B cell (primary cell): ENCODE results near the gene OLFML1. TPM values are rescaled to one million over a fixed set of nuclear protein-coding genes. Genes with fewer than 3 reads are reported as not detected.
A peak's percentile ranks its signal among the peaks of the same experiment; 100 is the strongest.

Source experiments
- ATAC-seq: fragments of 200-7000 bp; cut with Tn5 transposase; one replicate; pipeline ENCODE4 v1.10.0; 2021; ENCODE audit warnings: low read depth, mild to moderate bottlenecking, moderate number of reproducible peaks, moderate library complexity
- CTCF ChIA-PET: fragments of 350-600 bp; sonication (Branson Sonifier 250); formaldehyde crosslinking; loops from one replicate; lab custom pipeline; 2021; ENCODE audit warnings: antibody characterized with exemption, inconsistent platforms; lab: Charles Lee
- POLR2A ChIA-PET: fragments of 350-600 bp; sonication (Branson Sonifier 250); formaldehyde crosslinking; loops from one replicate; lab custom pipeline; 2021; ENCODE audit warnings: antibody characterized with exemption; lab: Charles Lee
- DNase-seq: peaks from one replicate; pipeline ENCODE4 v3.0.0; 2013
- H2AFZ ChIP-seq: 2 replicates; pipeline ENCODE4 v1.6.1; 2012; ENCODE audit warnings: mild to moderate bottlenecking, low read depth, low read length; ENCODE audit not compliant: insufficient read depth, poor library complexity, severe bottlenecking
- H3K27ac ChIP-seq, 2 donors: 1 replicate in 1 of 2; 2 replicates in 1 of 2; pipeline ENCODE4 v1.5.1; 2012 to 2013; ENCODE audit warnings: low read length in 2 of 2, mild to moderate bottlenecking in 2 of 2, moderate library complexity in 1 of 2
- H3K27me3 ChIP-seq, 4 experiments: fragments of 200-600 bp in 1 of 4; sonication (generic) in 1 of 4; replicated peaks in 1 of 4; 1 replicate in 2 of 4; 2 replicates in 2 of 4; pipeline versions ENCODE4 v1.6.1 to v1.7.0; 2013 to 2016; ENCODE audit warnings: low read length in 3 of 4, mild to moderate bottlenecking in 2 of 4, mixed read lengths in 1 of 4, moderate library complexity in 1 of 4; ENCODE audit not compliant: insufficient read depth in 4 of 4, control insufficient read depth in 3 of 4; ENCODE audit errors: control extremely low read depth in 1 of 4
- H3K36me3 ChIP-seq, 2 experiments: replicated peaks in 1 of 2; 1 replicate in 1 of 2; 2 replicates in 1 of 2; pipeline versions ENCODE4 v1.6.1 to v1.7.1; 2013; ENCODE audit warnings: low read length in 1 of 2; ENCODE audit not compliant: insufficient read depth in 2 of 2, control insufficient read depth in 1 of 2; ENCODE audit errors: control extremely low read depth in 1 of 2, extremely low read depth in 1 of 2
- H3K4me1 ChIP-seq, 2 donors: fragments of 200-600 bp in 1 of 2; sonication (generic) in 1 of 2; 1 replicate in 1 of 2; 2 replicates in 1 of 2; pipeline versions ENCODE4 v1.5.1 to v1.6.1; 2013 to 2017; ENCODE audit warnings: low read length in 2 of 2; ENCODE audit not compliant: control insufficient read depth in 2 of 2, insufficient read depth in 2 of 2
- H3K4me2 ChIP-seq: replicated peaks from 2 replicates; pipeline ENCODE3; 2012; ENCODE audit warnings: mild to moderate bottlenecking, low read depth, low read length; ENCODE audit not compliant: poor library complexity, severe bottlenecking
- H3K4me3 ChIP-seq, 5 experiments: fragments of 200-600 bp in 1 of 5; sonication (generic) in 1 of 5; 1 replicate in 3 of 5; 2 replicates in 2 of 5; pipeline versions ENCODE4 v1.5.1 to v1.7.0; 2011 to 2016; ENCODE audit warnings: low read length in 4 of 5, mild to moderate bottlenecking in 4 of 5, low read depth in 2 of 5, control low read depth in 1 of 5, moderate library complexity in 1 of 5; ENCODE audit not compliant: insufficient read depth in 1 of 5; ENCODE audit errors: control extremely low read depth in 1 of 5, extremely low read depth in 1 of 5
- H3K79me2 ChIP-seq: fragments of 200-600 bp; sonication (generic); one replicate; pipeline ENCODE4 v1.6.0; 2016; ENCODE audit warnings: low read length; ENCODE audit not compliant: control insufficient read depth, insufficient read depth
- H3K9ac ChIP-seq: fragments of 200-600 bp; sonication (generic); 2 replicates; pipeline ENCODE4 v1.6.1; 2017; ENCODE audit warnings: mild to moderate bottlenecking, low read length, moderate library complexity
- H3K9me3 ChIP-seq, 3 donors: one replicate each; pipeline versions ENCODE4 v1.6.1 to v1.7.1; 2013; ENCODE audit warnings: low read length in 2 of 3; ENCODE audit not compliant: control insufficient read depth in 2 of 3, insufficient read depth in 1 of 3; ENCODE audit errors: control extremely low read depth in 1 of 3
- H4K20me1 ChIP-seq: 2 replicates; pipeline ENCODE4 v1.6.0; 2012; ENCODE audit warnings: mild to moderate bottlenecking, low read length; ENCODE audit not compliant: insufficient read depth, control insufficient read depth, poor library complexity, severe bottlenecking
- H3K27ac Mint-ChIP-seq: one replicate; pipeline ENCODE4 v1.8.0; 2021; ENCODE audit warnings: mixed read lengths
- H3K27me3 Mint-ChIP-seq: one replicate; pipeline ENCODE4 v1.8.0; 2021; ENCODE audit warnings: mixed read lengths
- H3K4me1 Mint-ChIP-seq: one replicate; pipeline ENCODE4 v1.8.0; 2021; ENCODE audit warnings: mixed read lengths
- H3K4me3 Mint-ChIP-seq: one replicate; pipeline ENCODE4 v1.8.0; 2021; ENCODE audit warnings: mixed read lengths
- H3K9me3 Mint-ChIP-seq: one replicate; pipeline ENCODE4 v1.8.0; 2022; ENCODE audit warnings: mixed read lengths; ENCODE audit not compliant: insufficient read depth
- EZH2 ChIP-seq: IDR thresholded peaks from 2 replicates; pipeline ENCODE4 v1.6.1; 2012; ENCODE audit warnings: borderline replicate concordance, low read depth, mild to moderate bottlenecking, moderate library complexity, low read length; ENCODE audit not compliant: insufficient read depth, poor library complexity, severe bottlenecking
- WGBS: methylation state at CpG from one replicate; pipeline ENCODE4 v1.1.5; 2013; ENCODE audit warnings: missing lambda C conversion rate; ENCODE audit not compliant: insufficient coverage; 5-methylcytosine and 5-hydroxymethylcytosine counted together
- intact Hi-C: fragments of 100-400 bp; cut with micrococcal nuclease; formaldehyde crosslinking; loops from one replicate; pipeline ENCODE4 v1.10.0; 2022
- polyA plus RNA-seq: library from polyadenylated mRNA; depleted of rRNA; stranded (reverse); fragments of >200 nt; gene quantifications from 2 replicates; pipeline ENCODE4 v1.2.3, GENCODE V29; 2012
- total RNA-seq, 2 donors: library from RNA; stranded (reverse); fragments of 120-200 nt in 1 of 2; gene quantifications; 1 replicate in 1 of 2; 2 replicates in 1 of 2; pipeline versions ENCODE4 v1.2.3 to v1.2.4, GENCODE V29; 2013 to 2022
- TF ChIP-seq, protein P1 (sequence below): fragments of 200-600 bp; IDR thresholded peaks from one replicate; pipeline ENCODE4 v1.8.0; 2022; ENCODE audit warnings: antibody characterized with exemption, mild to moderate bottlenecking

OLFML1 gene
- total and polyA plus RNA-seq, 2 donors (not counting 1 experiment from before 2014, with no cell fraction given), result not detected

DNA sequence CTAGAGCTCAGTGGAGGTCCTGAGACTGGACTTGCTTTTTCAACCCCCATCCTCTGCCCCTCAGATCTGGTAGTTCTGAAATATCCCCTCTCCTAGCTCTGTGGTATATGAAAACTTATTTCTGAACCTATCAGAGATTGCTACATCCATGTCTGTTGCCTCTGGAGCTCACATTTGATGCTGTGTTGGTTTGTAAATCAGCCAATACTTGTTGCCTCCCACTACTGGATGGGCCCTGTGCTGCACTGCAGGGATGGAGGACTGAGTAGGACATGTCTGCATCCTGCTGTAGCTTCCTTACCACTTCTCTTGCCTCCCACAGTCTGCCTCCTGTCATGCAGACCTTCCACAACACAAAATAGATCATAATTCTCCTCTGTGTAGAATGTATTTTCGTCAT is 5.2 kb downstream of the OLFML1 start:
- peaks cover 33% of the 10 kb centered on the region for H3K4me1 Mint-ChIP-seq
- intact Hi-C loops, result no loop called here
- no CpG with 5 or more reads among the region's 1 CpG for WGBS

DNA sequence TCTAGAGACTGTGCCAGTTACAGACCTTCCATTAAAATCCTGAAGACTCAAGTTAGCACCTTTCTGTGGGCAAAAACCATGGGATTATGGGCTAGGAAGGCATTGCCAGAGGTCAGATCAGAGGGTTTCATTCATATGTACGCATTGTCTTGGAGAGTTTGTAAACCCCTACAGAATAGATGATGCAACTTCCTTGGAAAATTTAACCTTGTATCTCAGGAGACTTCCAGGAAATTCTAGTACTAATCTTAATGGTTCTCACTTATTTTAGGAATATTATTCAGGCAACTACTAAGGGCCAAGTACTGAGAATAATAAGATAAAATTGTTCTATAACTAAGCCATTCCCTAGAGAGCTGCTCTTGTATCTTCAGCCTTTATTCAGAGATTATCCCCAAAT is 6.9 kb downstream of the OLFML1 start:
- Mint-ChIP-seq H3K4me3 (no peak overlapping the region), H3K27ac (no peak overlapping the region), H3K9me3 (no peaks in the 10 kb centered on the region), H3K4me1 (peaks cover 47% of the 10 kb centered on the region), H3K27me3 (no peaks in the 10 kb centered on the region)
- WGBS, result no CpG with 5 or more reads among the region's 1 CpG
- no peak overlapping the region for H3K9ac ChIP-seq
- POLR2A ChIA-PET, result no interaction called here
- ATAC-seq (no peak), DNase-seq (no peak)
- no peak overlapping the region for H3K4me3 ChIP-seq
- H3K36me3 ChIP-seq, result no peaks in the 10 kb centered on the region
- TF ChIP-seq, protein P1, sequence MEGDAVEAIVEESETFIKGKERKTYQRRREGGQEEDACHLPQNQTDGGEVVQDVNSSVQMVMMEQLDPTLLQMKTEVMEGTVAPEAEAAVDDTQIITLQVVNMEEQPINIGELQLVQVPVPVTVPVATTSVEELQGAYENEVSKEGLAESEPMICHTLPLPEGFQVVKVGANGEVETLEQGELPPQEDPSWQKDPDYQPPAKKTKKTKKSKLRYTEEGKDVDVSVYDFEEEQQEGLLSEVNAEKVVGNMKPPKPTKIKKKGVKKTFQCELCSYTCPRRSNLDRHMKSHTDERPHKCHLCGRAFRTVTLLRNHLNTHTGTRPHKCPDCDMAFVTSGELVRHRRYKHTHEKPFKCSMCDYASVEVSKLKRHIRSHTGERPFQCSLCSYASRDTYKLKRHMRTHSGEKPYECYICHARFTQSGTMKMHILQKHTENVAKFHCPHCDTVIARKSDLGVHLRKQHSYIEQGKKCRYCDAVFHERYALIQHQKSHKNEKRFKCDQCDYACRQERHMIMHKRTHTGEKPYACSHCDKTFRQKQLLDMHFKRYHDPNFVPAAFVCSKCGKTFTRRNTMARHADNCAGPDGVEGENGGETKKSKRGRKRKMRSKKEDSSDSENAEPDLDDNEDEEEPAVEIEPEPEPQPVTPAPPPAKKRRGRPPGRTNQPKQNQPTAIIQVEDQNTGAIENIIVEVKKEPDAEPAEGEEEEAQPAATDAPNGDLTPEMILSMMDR, result no peak
- no peak for TF ChIP-seq EZH2
- no peak overlapping the region for H2AFZ ChIP-seq
- intact Hi-C loops, result no loop called here
- H3K79me2 ChIP-seq, result peaks cover 13% of the 10 kb centered on the region
- peak overlapping the region; percentile 4 for H3K4me2 ChIP-seq
- CTCF ChIA-PET, result no interaction called here
- no peaks in the 10 kb centered on the region for H3K9me3 ChIP-seq
- no peak overlapping the region for H3K27ac ChIP-seq
- H4K20me1 ChIP-seq, result no peaks in the 10 kb centered on the region
- peaks cover 47 to 51% of the 10 kb centered on the region in 2 donors for H3K4me1 ChIP-seq
- H3K27me3 ChIP-seq, result no peaks in the 10 kb centered on the region

More for the DNA sequence above, 5.2 kb downstream of the OLFML1 start:
- Histone ChIP-seq H3K4me2 (no peak overlapping the region), H3K27me3 (no peaks in the 10 kb centered on the region), H3K9ac (no peak overlapping the region), H3K27ac (no peak overlapping the region), H3K4me1 (peaks cover 30 to 34% of the 10 kb centered on the region in 2 donors), H3K9me3 (no peaks in the 10 kb centered on the region), H2AFZ (no peak overlapping the region), H3K4me3 (no peak overlapping the region), H3K79me2 (peaks cover 13% of the 10 kb centered on the region), H4K20me1 (no peaks in the 10 kb centered on the region), H3K36me3 (no peaks in the 10 kb centered on the region)
- DNase-seq, result no peak
- no peak overlapping the region for H3K4me3 Mint-ChIP-seq
- no peak overlapping the region for H3K27ac Mint-ChIP-seq
- ChIA-PET POLR2A (no interaction called here), CTCF (interaction anchor here (0.9 to 2.8 kb wide), 4 partner anchors 16 to 48 kb away, joined by 3 to 7 read pairs (median 4); no protein-coding TSS in a partner anchor)
- TF ChIP-seq, protein P1, result no peak
- no peak for TF ChIP-seq EZH2
- no peaks in the 10 kb centered on the region for H3K27me3 Mint-ChIP-seq
- H3K9me3 Mint-ChIP-seq, result no peaks in the 10 kb centered on the region
- ATAC-seq, result no peak
